H1 (cell line): ENCODE data around the gene YWHAQ. TPM values are rescaled to one million over a fixed set of nuclear protein-coding genes. Genes with fewer than 3 reads are reported as not detected.

Experiments
- CTCF ChIA-PET: fragments of 300-600 bp; sonication (Branson Sonifier 250); formaldehyde crosslinking; loops from one replicate; lab custom pipeline; 2021; ENCODE audit not compliant: partially characterized antibody; lab: Charles Lee
- POLR2A ChIA-PET: fragments of 300-600 bp; sonication (Branson Sonifier 250); formaldehyde crosslinking; loops from one replicate; lab custom pipeline; 2021; ENCODE audit warnings: inconsistent platforms; ENCODE audit not compliant: partially characterized antibody; lab: Charles Lee
- DNase-seq, 2 experiments: peaks; one replicate each; pipeline versions ENCODE4 v3.0.0 to v3.0.0-alpha.2; 2010 to 2022; ENCODE audit warnings: low spot score in 2 of 2, low read depth in 1 of 2, mixed read lengths in 1 of 2
- FAIRE-seq: peaks from 2 replicates; lab custom pipeline; 2011; peaks lifted over from hg19 to GRCh38; lab: Jason Lieb, UNC
- H2AFZ ChIP-seq: 2 replicates; pipeline ENCODE4 v1.8.1; 2012; ENCODE audit warnings: low read length, inconsistent platforms
- H2AK5ac ChIP-seq: 2 replicates; pipeline ENCODE4 v1.6.1; 2013; ENCODE audit warnings: low read depth, low read length
- H2BK120ac ChIP-seq: replicated peaks from 2 replicates; pipeline ENCODE3; 2013; ENCODE audit warnings: low read depth, low read length, inconsistent platforms
- H2BK12ac ChIP-seq: 2 replicates; pipeline ENCODE4 v1.6.1; 2013; ENCODE audit warnings: low read depth, low read length
- H2BK15ac ChIP-seq: 2 replicates; pipeline ENCODE4 v1.6.1; 2013; ENCODE audit warnings: low read length
- H2BK20ac ChIP-seq: 2 replicates; pipeline ENCODE4 v1.6.1; 2013; ENCODE audit warnings: low read length
- H2BK5ac ChIP-seq: 2 replicates; pipeline ENCODE4 v1.6.1; 2013; ENCODE audit warnings: low read depth, low read length
- H3K14ac ChIP-seq: 2 replicates; pipeline ENCODE4 v1.6.1; 2013; ENCODE audit warnings: inconsistent platforms; ENCODE audit not compliant: insufficient read length
- H3K18ac ChIP-seq: 2 replicates; pipeline ENCODE4 v1.6.1; 2013; ENCODE audit warnings: low read length; ENCODE audit errors: extremely low read depth
- H3K23ac ChIP-seq: 2 replicates; pipeline ENCODE4 v1.6.1; 2013; ENCODE audit warnings: inconsistent platforms; ENCODE audit not compliant: insufficient read length
- H3K23me2 ChIP-seq: 2 replicates; pipeline ENCODE4 v1.6.1; 2013; ENCODE audit warnings: low read depth, low read length
- H3K27ac ChIP-seq: 2 replicates; pipeline ENCODE4 v1.6.1; 2011; ENCODE audit warnings: low read depth, low read length, inconsistent platforms
- H3K27me3 ChIP-seq, 4 experiments: replicated peaks in 1 of 4; 1 replicate in 1 of 4; 2 replicates in 3 of 4; pipeline versions ENCODE4 v1.6.1 to v1.8.1; 2011 to 2013; ENCODE audit warnings: low read length in 3 of 4, mild to moderate bottlenecking in 3 of 4, inconsistent platforms in 2 of 4, mixed read lengths in 2 of 4, moderate library complexity in 1 of 4; ENCODE audit not compliant: control insufficient read depth in 3 of 4, insufficient read depth in 3 of 4; ENCODE audit errors: extremely low read depth in 1 of 4
- H3K36me3 ChIP-seq, 4 experiments: 2 replicates each; pipeline versions ENCODE4 v1.6.1 to v1.8.1; 2011 to 2013; ENCODE audit warnings: mild to moderate bottlenecking in 4 of 4, low read length in 3 of 4, moderate library complexity in 2 of 4, control low read depth in 1 of 4, inconsistent platforms in 1 of 4; ENCODE audit not compliant: insufficient read depth in 4 of 4, control insufficient read depth in 2 of 4
- H3K4ac ChIP-seq: replicated peaks from 2 replicates; pipeline ENCODE3; 2013; ENCODE audit warnings: low read length, low read depth, mixed read lengths, inconsistent platforms; ENCODE audit not compliant: insufficient read length
- H3K4me1 ChIP-seq, 4 experiments: replicated peaks in 1 of 4; 1 replicate in 1 of 4; 2 replicates in 3 of 4; pipeline versions ENCODE4 v1.6.1 to v1.8.1; 2011 to 2013; ENCODE audit warnings: low read length in 3 of 4, inconsistent platforms in 2 of 4, mixed read lengths in 1 of 4; ENCODE audit not compliant: insufficient read depth in 4 of 4, control insufficient read depth in 3 of 4
- H3K4me2 ChIP-seq, 2 experiments: 2 replicates each; pipeline versions ENCODE4 v1.6.1 to v1.8.1; 2011 to 2013; ENCODE audit warnings: low read depth in 2 of 2, low read length in 2 of 2, control low read depth in 1 of 2, inconsistent platforms in 1 of 2, mild to moderate bottlenecking in 1 of 2; ENCODE audit not compliant: insufficient read depth in 1 of 2
- H3K4me3 ChIP-seq, 4 experiments: fragments of 200-600, 300-600 bp in 1 of 4; sonication (generic), shearing (Covaris generic), sonication (Bioruptor Twin) in 1 of 4; 2 replicates each; pipeline versions ENCODE4 v1.5.1 to v1.8.1; 2011 to 2016; ENCODE audit warnings: low read length in 4 of 4, low read depth in 3 of 4, control low read depth in 2 of 4, inconsistent platforms in 2 of 4, mild to moderate bottlenecking in 2 of 4, mixed read lengths in 1 of 4, moderate library complexity in 1 of 4; ENCODE audit not compliant: insufficient read depth in 2 of 4; ENCODE audit errors: extremely low read depth in 1 of 4
- H3K56ac ChIP-seq: replicated peaks from 2 replicates; pipeline ENCODE3; 2013; ENCODE audit warnings: low read depth, mild to moderate bottlenecking, mixed read lengths, low read length, inconsistent platforms; ENCODE audit not compliant: insufficient read length
- H3K79me1 ChIP-seq: 2 replicates; pipeline ENCODE4 v1.6.1; 2013; ENCODE audit warnings: low read depth, low read length, control low read depth
- H3K79me2 ChIP-seq, 2 experiments: 2 replicates each; pipeline versions ENCODE4 v1.6.1 to v1.8.1; 2012 to 2013; ENCODE audit warnings: low read length in 2 of 2, mild to moderate bottlenecking in 2 of 2, inconsistent platforms in 1 of 2; ENCODE audit not compliant: insufficient read depth in 2 of 2, control insufficient read depth in 1 of 2
- H3K9ac ChIP-seq, 4 experiments: replicated peaks in 1 of 4; 1 replicate in 1 of 4; 2 replicates in 3 of 4; pipeline versions ENCODE4 v1.6.1 to v1.8.1; 2011 to 2013; ENCODE audit warnings: low read depth in 3 of 4, low read length in 3 of 4, control low read depth in 2 of 4, mild to moderate bottlenecking in 2 of 4, moderate library complexity in 2 of 4, inconsistent platforms in 1 of 4; ENCODE audit errors: extremely low read depth in 1 of 4
- H3K9me3 ChIP-seq, 2 experiments: 2 replicates each; pipeline versions ENCODE4 v1.6.1 to v1.8.1; 2012 to 2013; ENCODE audit warnings: mild to moderate bottlenecking in 2 of 2, moderate library complexity in 2 of 2, control low read depth in 1 of 2, inconsistent platforms in 1 of 2, low read depth in 1 of 2, low read length in 1 of 2, mixed read lengths in 1 of 2; ENCODE audit not compliant: insufficient read depth in 2 of 2
- H4K20me1 ChIP-seq, 2 experiments: replicated peaks in 1 of 2; 2 replicates each; pipeline versions ENCODE3 to v1.8.1; 2011 to 2013; ENCODE audit warnings: inconsistent platforms in 2 of 2, low read length in 2 of 2, mild to moderate bottlenecking in 1 of 2; ENCODE audit not compliant: insufficient read depth in 2 of 2, control insufficient read depth in 1 of 2
- H4K5ac ChIP-seq: 2 replicates; pipeline ENCODE4 v1.6.1; 2013; ENCODE audit warnings: low read length, low read depth, mixed read lengths, inconsistent platforms; ENCODE audit not compliant: insufficient read length
- H4K8ac ChIP-seq: 2 replicates; pipeline ENCODE4 v1.8.0; 2013; ENCODE audit warnings: mild to moderate bottlenecking, moderate library complexity, low read length, inconsistent platforms; ENCODE audit not compliant: insufficient read depth; ENCODE audit errors: extremely low read depth
- H4K91ac ChIP-seq: replicated peaks from 2 replicates; pipeline ENCODE3; 2013; ENCODE audit warnings: low read length, mixed read lengths, inconsistent platforms; ENCODE audit not compliant: insufficient read length
- CHD2 ChIP-seq: IDR thresholded peaks from 2 replicates; pipeline ENCODE4 v1.6.1; 2012; ENCODE audit warnings: low read length, improper control_type of control experiment
- HDAC2 ChIP-seq, 2 experiments: fragments of 300-600 bp in 1 of 2; sonication (generic) in 1 of 2; IDR thresholded peaks; 2 replicates each; pipeline ENCODE4 v1.6.1; 2011 to 2012; ENCODE audit warnings: low read depth in 2 of 2, low read length in 2 of 2, mild to moderate bottlenecking in 2 of 2, moderate library complexity in 2 of 2, borderline replicate concordance in 1 of 2, inconsistent platforms in 1 of 2
- HDAC6 ChIP-seq: IDR thresholded peaks from one replicate; pipeline ENCODE4 v1.7.1; 2012; ENCODE audit warnings: low read depth, mild to moderate bottlenecking, inconsistent platforms, low read length, moderate library complexity
- NANOG ChIP-seq: IDR thresholded peaks from 2 replicates; pipeline ENCODE4 v1.6.1; 2011; ENCODE audit warnings: low read length, low read depth, mild to moderate bottlenecking, inconsistent platforms; ENCODE audit not compliant: insufficient read depth, poor library complexity, severe bottlenecking
- RXRA ChIP-seq: IDR thresholded peaks from 2 replicates; pipeline ENCODE4 v1.6.1; 2011; ENCODE audit warnings: low read depth, mild to moderate bottlenecking, low read length, moderate library complexity; ENCODE audit not compliant: insufficient read depth
- SP4 ChIP-seq: IDR thresholded peaks from 2 replicates; pipeline ENCODE4 v1.6.1; 2012; ENCODE audit warnings: low read length, inconsistent platforms
- SRF ChIP-seq: IDR thresholded peaks from 2 replicates; pipeline ENCODE4 v1.6.1; 2011; ENCODE audit warnings: mild to moderate bottlenecking, low read depth, low read length, moderate library complexity
- TAF7 ChIP-seq: optimal IDR thresholded peaks from 2 replicates; pipeline ENCODE3; 2011; ENCODE audit warnings: low read depth, mild to moderate bottlenecking, inconsistent platforms, low read length, moderate library complexity, borderline replicate concordance
- TBP ChIP-seq: IDR thresholded peaks from 2 replicates; pipeline ENCODE4 v1.6.1; 2011; ENCODE audit warnings: low read depth, low read length, improper control_type of control experiment
- WGBS, 2 experiments: shearing (Covaris generic) in 1 of 2; methylation state at CpG; one replicate each; pipeline versions ENCODE4 v1.1.6 to v1.1.7; 2013 to 2015; ENCODE audit warnings: low lambda C conversion rate in 2 of 2, mixed read lengths in 2 of 2, inconsistent platforms in 1 of 2, low coverage in 1 of 2, missing lambda C conversion rate in 1 of 2; ENCODE audit not compliant: insufficient replicate concordance in 2 of 2, insufficient coverage in 1 of 2, insufficient read length in 1 of 2; ENCODE audit errors: extremely low coverage in 1 of 2, missing lambda C conversion rate in 1 of 2; 5-methylcytosine and 5-hydroxymethylcytosine counted together
- polyA plus RNA-seq, 7 experiments: library from polyadenylated mRNA; depleted of rRNA in 3 of 7; stranded (reverse) in 5 of 7; unstranded in 2 of 7; fragments of >200 nt in 5 of 7; fragments of 200-250 nt in 2 of 7; gene quantifications; 1 replicate in 5 of 7; 2 replicates in 1 of 7; 4 replicates in 1 of 7; pipeline versions ENCODE4 v1.2.1 to v1.2.3, GENCODE V29; 2011 to 2013; ENCODE audit warnings: missing spikeins in 2 of 7, mixed read lengths in 2 of 7
- total RNA-seq: library from RNA; stranded (reverse); fragmentation: NEBNext Ultra II Directional; extraction: Animal tissue kit (Norgen Biotek cat#: 25700); gene quantifications from 2 replicates; pipeline ENCODE4 v1.2.1, GENCODE V29; 2021
- TF ChIP-seq, protein P1 (sequence below): IDR thresholded peaks from 2 replicates; pipeline ENCODE4 v1.6.1; 2011; ENCODE audit warnings: low read length, improper control_type of control experiment

YWHAQ gene
- total and polyA plus RNA-seq, 2 of the 8 experiments (the other 6 are each of a cell fraction or from before 2014, with no cell fraction given), result 244 to 480 TPM

DNA sequence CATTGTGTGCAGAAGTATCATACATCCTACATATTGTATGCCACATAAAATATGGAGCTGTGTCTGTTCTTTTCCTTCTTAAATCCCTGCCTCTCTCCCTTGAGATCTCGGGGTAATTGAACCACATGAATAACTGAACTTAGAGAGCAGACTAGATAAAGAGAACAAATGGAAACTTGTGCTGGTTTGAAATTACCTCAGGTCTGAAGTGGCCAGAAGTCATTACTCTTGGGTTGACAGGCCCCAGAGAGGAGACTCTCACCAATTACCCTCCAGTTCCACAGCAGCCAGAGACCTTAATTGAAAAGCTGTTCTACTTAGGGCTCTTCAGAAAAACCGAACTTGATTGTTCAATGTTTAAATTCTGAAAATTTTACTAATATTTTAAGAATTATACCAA is 70.2 kb downstream of the YWHAQ start:
- H3K18ac ChIP-seq, result no peak overlapping the region
- H3K79me2 ChIP-seq, result peaks cover 0 to 11% of the 10 kb centered on the region in 2 experiments; a peak in 2 of 4 replicates
- H3K56ac ChIP-seq, result no peak overlapping the region
- no peak overlapping the region for H2BK15ac ChIP-seq
- TF ChIP-seq NANOG (no peak), RXRA (no peak), TBP (no peak), HDAC2 (IDR thresholded peaks at IDR 0.05; ENCODE audit: borderline replicate concordance in 1 of 2, low read depth in 2 of 2, low read length in 2 of 2) (no peak), TAF7 (no peak), CHD2 (no peak), SP4 (no peak), HDAC6 (no peak), SRF (no peak)
- TF ChIP-seq, protein P1, sequence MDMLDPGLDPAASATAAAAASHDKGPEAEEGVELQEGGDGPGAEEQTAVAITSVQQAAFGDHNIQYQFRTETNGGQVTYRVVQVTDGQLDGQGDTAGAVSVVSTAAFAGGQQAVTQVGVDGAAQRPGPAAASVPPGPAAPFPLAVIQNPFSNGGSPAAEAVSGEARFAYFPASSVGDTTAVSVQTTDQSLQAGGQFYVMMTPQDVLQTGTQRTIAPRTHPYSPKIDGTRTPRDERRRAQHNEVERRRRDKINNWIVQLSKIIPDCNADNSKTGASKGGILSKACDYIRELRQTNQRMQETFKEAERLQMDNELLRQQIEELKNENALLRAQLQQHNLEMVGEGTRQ, result no peak
- H3K23me2 ChIP-seq, result no peaks in the 10 kb centered on the region
- H3K4me1 ChIP-seq, result no peaks in the 10 kb centered on the region
- no peak overlapping the region for H4K5ac ChIP-seq
- CTCF ChIA-PET, result no interaction called here
- POLR2A ChIA-PET, result no interaction called here
- no peak overlapping the region for H3K4ac ChIP-seq
- H3K36me3 ChIP-seq, result no peaks in the 10 kb centered on the region
- no peak overlapping the region for H3K27ac ChIP-seq
- no peak overlapping the region for H2BK120ac ChIP-seq
- H3K9ac ChIP-seq, result no peak overlapping the region
- H3K9me3 ChIP-seq, result no peaks in the 10 kb centered on the region
- no peak overlapping the region for H3K4me3 ChIP-seq
- H3K27me3 ChIP-seq, result no peaks in the 10 kb centered on the region
- H4K8ac ChIP-seq, result no peak overlapping the region
- no peak overlapping the region for H4K91ac ChIP-seq
- H2AFZ ChIP-seq, result no peak overlapping the region
- no peaks in the 10 kb centered on the region for H3K79me1 ChIP-seq
- no peak overlapping the region for H2BK12ac ChIP-seq
- DNase-seq (no peak), FAIRE-seq (no peak)
- H4K20me1 ChIP-seq, result peaks cover 0 to 2% of the 10 kb centered on the region in 2 experiments
- H2BK5ac ChIP-seq, result no peak overlapping the region
- no peak overlapping the region for H3K4me2 ChIP-seq
- no peak overlapping the region for H3K23ac ChIP-seq
- no peak overlapping the region for H2AK5ac ChIP-seq
- WGBS, 2 experiments, result 89% methylated on average over 2 of the region's 2 CpGs; no CpG with 5 or more reads in 1 of the 2 experiments
- H3K14ac ChIP-seq, result no peak overlapping the region
- no peak overlapping the region for H2BK20ac ChIP-seq
